Lower lobe of right lung (tissue), 2 donors: ENCODE results near the gene TMEM52. TPM values are rescaled to one million over a fixed set of nuclear protein-coding genes. Genes with fewer than 3 reads are reported as not detected.
"Not testable (repeated sequence)": the region's sequence is repeated elsewhere in the genome, so short reads cannot be mapped to it uniquely, and the experiment has no call there.

Experiments used
- ATAC-seq, 2 donors: fragments of 200-7000 bp; cut with Tn5 transposase; one replicate each; pipeline ENCODE4 v1.9.1; 2020 to 2022; ENCODE audit warnings: mild to moderate bottlenecking in 2 of 2, moderate library complexity in 2 of 2
- DNase-seq: peaks from one replicate; pipeline ENCODE4 v3.0.0-alpha.2; 2020
- H3K27ac ChIP-seq: fragments of 200-600 bp; one replicate; pipeline ENCODE4 v1.8.0; 2022
- H3K27me3 ChIP-seq: fragments of 200-600 bp; one replicate; pipeline ENCODE4 v1.8.0; 2022; ENCODE audit warnings: low read depth
- H3K36me3 ChIP-seq: fragments of 200-600 bp; one replicate; pipeline ENCODE4 v1.8.0; 2022; ENCODE audit warnings: mild to moderate bottlenecking
- H3K4me1 ChIP-seq: fragments of 200-600 bp; one replicate; pipeline ENCODE4 v1.8.0; 2022
- H3K4me3 ChIP-seq: fragments of 200-600 bp; one replicate; pipeline ENCODE4 v1.8.0; 2022; ENCODE audit warnings: mild to moderate bottlenecking
- H3K9me3 ChIP-seq: fragments of 200-600 bp; one replicate; pipeline ENCODE4 v1.8.0; 2022
- intact Hi-C: fragments of 100-400 bp; cut with DNase I; formaldehyde crosslinking; loops from one replicate; pipeline ENCODE4 v1.11.0; 2022
- total RNA-seq: library from RNA; stranded (reverse); fragmentation: NEBNext Ultra II Directional; extraction: Animal tissue kit (Norgen Biotek cat#: 25700); gene quantifications from one replicate; pipeline ENCODE4 v1.2.1, GENCODE V29; 2021
- TF ChIP-seq, protein P1 (sequence below): fragments of 200-600 bp; IDR thresholded peaks from one replicate; pipeline ENCODE4 v1.8.0; 2022; ENCODE audit warnings: antibody characterized with exemption, mild to moderate bottlenecking
- donor health status: DM: no; HTN: yes; CAD: no; lungs with severe emphysema.

The TMEM52 gene
- total RNA-seq, 1 donor from 2014 or later, result 1.4 TPM

DNA sequence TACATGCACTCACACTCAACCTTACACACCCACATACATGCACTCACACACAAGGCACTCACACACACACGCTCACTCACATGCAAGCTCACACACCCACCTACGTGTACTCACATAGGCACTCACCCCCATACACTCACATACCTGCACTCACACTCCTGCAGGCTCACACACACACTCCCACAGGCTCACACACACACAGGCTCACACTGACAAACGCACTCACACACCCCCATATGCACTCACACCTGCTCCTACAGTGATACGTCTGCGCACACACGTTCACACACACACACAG is 19.1 kb upstream of the TMEM52 start:
- intact Hi-C loops, result no loop called here
- H3K9me3 ChIP-seq, result no peaks in the 10 kb centered on the region
- no peak for DNase-seq
- H3K4me1 ChIP-seq, result no peaks in the 10 kb centered on the region
- no peaks in the 10 kb centered on the region for H3K36me3 ChIP-seq
- ATAC-seq, result no peak
- H3K27ac ChIP-seq, result no peak overlapping the region
- TF ChIP-seq, protein P1, sequence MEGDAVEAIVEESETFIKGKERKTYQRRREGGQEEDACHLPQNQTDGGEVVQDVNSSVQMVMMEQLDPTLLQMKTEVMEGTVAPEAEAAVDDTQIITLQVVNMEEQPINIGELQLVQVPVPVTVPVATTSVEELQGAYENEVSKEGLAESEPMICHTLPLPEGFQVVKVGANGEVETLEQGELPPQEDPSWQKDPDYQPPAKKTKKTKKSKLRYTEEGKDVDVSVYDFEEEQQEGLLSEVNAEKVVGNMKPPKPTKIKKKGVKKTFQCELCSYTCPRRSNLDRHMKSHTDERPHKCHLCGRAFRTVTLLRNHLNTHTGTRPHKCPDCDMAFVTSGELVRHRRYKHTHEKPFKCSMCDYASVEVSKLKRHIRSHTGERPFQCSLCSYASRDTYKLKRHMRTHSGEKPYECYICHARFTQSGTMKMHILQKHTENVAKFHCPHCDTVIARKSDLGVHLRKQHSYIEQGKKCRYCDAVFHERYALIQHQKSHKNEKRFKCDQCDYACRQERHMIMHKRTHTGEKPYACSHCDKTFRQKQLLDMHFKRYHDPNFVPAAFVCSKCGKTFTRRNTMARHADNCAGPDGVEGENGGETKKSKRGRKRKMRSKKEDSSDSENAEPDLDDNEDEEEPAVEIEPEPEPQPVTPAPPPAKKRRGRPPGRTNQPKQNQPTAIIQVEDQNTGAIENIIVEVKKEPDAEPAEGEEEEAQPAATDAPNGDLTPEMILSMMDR, result no peak
- no peak overlapping the region for H3K4me3 ChIP-seq
- peaks cover 3% of the 10 kb centered on the region for H3K27me3 ChIP-seq

DNA sequence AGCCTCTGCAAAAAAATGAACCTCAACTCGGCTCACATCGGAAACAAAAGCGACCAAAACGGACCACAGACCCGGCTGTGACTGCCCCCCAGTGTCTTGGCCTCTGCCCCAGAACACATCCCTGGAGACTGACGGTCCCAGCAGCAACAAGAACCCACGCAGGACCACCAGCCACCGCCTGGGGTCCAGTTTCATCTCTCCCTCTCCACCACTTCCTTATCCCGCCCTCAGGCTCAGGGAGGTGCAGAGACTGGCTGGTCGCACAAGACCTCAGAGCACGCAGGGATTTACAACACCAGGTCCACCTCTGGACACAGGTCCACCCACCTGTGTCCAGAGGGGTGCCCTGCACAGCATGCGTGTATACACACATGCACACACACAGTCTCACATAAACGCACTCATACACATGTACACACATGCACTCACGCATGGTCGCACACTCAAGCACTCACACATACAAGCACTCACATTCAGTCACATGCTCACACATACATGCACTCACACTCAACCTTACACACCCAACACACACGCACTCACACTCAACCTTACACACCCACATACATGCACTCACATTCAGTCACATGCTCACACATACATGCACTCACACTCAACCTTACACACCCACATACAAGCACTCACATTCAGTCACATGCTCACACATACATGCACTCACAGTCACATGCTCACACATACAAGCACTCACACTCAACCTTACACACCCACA is 18.6 kb upstream of the TMEM52 start:
- Histone ChIP-seq H3K27ac (no peak overlapping the region), H3K4me1 (no peaks in the 10 kb centered on the region), H3K27me3 (peaks cover 3% of the 10 kb centered on the region), H3K4me3 (no peak overlapping the region), H3K9me3 (no peaks in the 10 kb centered on the region), H3K36me3 (no peaks in the 10 kb centered on the region)
- intact Hi-C loops, result no loop called here
- ATAC-seq, result no peak
- TF ChIP-seq, protein P1, result no peak
- no peak for DNase-seq

DNA sequence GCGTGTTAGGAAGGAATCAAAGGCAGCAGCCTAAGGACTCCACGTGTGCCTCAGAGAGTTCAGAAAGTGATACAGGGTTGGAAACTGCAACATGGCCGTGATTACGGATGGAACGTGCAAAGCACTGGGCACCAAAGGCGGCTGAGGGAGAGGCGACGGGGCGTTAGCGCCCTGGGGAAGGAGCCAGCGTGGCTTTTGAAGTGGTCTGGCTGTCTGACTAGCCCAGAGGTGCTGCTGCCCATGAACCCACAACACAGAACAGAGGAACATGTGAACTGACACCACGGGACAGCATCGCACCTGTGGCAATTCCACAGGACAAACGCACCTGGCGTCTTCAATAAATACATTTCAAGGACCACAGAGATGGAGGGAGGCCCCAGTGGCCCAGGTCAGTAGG is 18.0 kb upstream of the TMEM52 start:
- DNase-seq (no peak), ATAC-seq (no peak)
- Histone ChIP-seq H3K4me3 (no peak overlapping the region), H3K9me3 (no peaks in the 10 kb centered on the region), H3K27ac (no peak overlapping the region), H3K27me3 (peaks cover 3% of the 10 kb centered on the region), H3K36me3 (no peaks in the 10 kb centered on the region), H3K4me1 (no peaks in the 10 kb centered on the region)
- TF ChIP-seq, protein P1, result no peak
- intact Hi-C loops, result no loop called here

DNA sequence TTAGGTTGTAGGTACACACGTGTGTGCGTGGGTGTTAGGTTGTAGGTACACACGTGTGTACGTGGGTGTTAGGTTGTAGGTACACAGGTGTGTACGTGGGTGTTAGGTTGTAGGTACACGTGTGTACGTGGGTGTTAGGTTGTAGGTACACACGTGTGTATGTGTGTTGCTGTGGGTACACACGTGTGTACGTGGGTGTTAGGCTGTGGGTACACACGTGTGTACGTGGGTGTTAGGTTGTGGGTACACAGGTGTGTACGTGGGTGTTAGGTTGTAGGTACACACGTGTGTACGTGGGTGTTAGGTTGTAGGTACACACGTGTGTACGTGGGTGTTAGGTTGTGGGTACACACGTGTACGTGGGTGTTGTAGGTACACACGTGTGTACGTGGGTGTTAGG is 15.8 kb upstream of the TMEM52 start:
- H3K9me3 ChIP-seq, H3K4me1 ChIP-seq, H3K4me3 ChIP-seq, intact Hi-C loops, DNase-seq, ATAC-seq, H3K27me3 ChIP-seq, H3K36me3 ChIP-seq, H3K27ac ChIP-seq: not testable (repeated sequence)

DNA sequence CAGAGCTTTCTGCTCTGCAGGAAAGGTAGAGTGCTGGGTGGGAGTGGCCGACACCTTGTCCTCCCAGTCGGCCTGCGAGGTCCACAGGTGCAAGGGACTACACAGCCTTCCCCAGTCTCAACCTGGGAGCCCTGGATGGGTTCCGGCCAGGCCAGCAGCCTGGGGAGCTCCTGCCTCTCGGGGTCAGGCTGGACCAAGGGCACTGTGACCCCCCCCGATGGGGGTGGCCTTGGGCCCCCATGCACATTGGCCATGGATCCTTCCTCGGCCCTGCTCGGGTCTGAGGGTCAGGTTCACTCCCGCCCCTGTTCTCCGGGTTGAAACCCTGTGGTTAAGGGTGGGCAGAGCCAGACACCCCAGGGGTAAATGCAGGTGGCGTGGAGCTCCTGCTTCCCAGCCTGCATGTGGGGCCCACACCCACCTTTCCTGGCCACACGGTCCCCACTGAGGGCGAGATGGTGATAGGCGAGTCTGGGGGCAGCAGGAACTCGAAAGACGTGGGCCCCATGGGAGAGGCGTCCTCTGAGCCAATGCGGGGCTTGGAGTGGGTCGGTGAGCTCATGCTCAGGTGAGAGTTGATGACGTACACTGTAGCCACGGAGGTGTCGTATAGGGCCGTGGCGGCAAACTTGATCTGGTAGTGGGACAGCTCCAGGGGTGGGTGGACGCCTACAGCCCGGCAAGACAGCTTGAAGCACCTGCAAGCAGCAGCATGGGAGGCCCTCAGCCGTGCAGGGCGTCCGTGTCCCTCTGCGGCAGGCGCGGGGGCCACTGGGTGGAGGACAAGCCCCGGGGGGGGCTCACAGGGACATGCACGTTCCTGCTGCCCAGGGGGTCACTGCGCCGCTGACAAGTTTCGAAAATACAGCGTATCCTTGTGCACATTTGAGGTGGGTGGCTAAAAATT is 10.8 kb upstream of the TMEM52 start:
- ATAC-seq (no peak), DNase-seq (no peak)
- intact Hi-C loops, result no loop called here
- no peaks in the 10 kb centered on the region for H3K9me3 ChIP-seq
- no peak overlapping the region for H3K27ac ChIP-seq
- H3K4me3 ChIP-seq, result no peak overlapping the region
- H3K4me1 ChIP-seq, result peaks cover 7% of the 10 kb centered on the region
- no peaks in the 10 kb centered on the region for H3K36me3 ChIP-seq
- H3K27me3 ChIP-seq, result no peaks in the 10 kb centered on the region
- TF ChIP-seq, protein P1, result no peak

DNA sequence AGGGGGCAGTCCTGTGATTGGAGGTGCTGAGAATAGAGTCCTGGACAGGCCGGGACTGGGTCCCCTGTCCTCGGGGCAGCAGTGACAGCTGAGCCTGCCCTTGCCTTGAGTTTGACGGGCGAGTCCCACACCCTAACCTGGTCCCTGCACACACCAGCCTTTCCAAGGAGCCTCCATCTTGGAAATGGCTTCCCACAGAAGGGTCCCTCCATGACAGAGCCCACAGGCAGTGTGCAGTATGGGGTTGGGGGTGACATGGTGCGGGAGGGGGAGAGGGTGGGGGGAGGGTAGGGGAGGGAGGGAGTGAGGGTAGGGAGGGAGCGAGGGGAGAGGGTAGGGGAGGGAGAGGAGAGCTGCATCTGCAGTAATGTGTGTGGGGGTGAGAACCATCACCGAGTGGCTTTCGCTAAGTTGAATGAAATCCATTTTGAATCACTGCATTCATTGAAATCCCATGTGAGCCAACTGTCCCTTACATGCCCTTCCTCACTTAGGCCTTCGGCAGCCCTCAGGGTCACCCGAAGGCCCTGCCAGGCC is 10.1 kb upstream of the TMEM52 start:
- TF ChIP-seq, protein P1, result no peak
- ATAC-seq, result no peak
- Histone ChIP-seq H3K9me3 (no peaks in the 10 kb centered on the region), H3K27ac (no peak overlapping the region), H3K27me3 (no peaks in the 10 kb centered on the region), H3K36me3 (no peaks in the 10 kb centered on the region), H3K4me3 (no peak overlapping the region), H3K4me1 (peaks cover 7% of the 10 kb centered on the region)
- no peak for DNase-seq
- intact Hi-C loops, result no loop called here
